HG03045 (cell line): ENCODE measurements around the gene NUAK1.

ENCODE experiments used
- ATAC-seq: cut with Tn5 transposase; IDR thresholded peaks from one replicate; pipeline ENCODE4 v1.9.1; 2021; ENCODE audit warnings: mild to moderate bottlenecking, moderate library complexity; ENCODE audit not compliant: unreplicated experiment

NUAK1 gene

GRCh38 chr12:106086696-106087095, 52.1 kb downstream of the NUAK1 start:
- no peak for ATAC-seq

GRCh38 chr12:106085213-106085612, 53.5 kb downstream of the NUAK1 start:
- no peak for ATAC-seq

GRCh38 chr12:106084759-106085158, 54.0 kb downstream of the NUAK1 start:
- ATAC-seq, result no peak

GRCh38 chr12:106084014-106084671, 54.6 kb downstream of the NUAK1 start:
- ATAC-seq, result no peak

- no peak for ATAC-seq
These were observed 56.3 kb downstream of the NUAK1 start for GRCh38 chr12:106082216-106083175.

DNA sequence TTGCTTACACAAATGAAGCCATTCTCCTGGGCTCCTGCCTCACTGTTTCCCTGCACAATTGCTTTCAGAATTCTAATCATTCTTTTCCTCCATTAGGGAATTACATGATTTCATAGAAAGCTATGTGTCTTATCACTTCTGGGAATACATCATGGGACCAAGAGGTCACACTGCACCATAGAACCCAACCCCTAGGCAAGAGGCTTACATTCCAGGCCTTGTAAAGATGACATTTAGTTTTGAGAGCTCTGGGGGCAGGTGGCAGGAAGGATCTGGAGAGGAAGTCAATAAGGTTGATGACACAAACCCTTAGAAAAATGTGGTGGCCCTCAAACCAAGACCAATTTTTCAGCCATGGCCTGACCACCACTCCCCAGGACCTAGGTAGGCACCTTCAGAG, 57.1 kb downstream of the NUAK1 start:
- ATAC-seq, result no peak

GRCh38 chr12:106080791-106081170, 58.0 kb downstream of the NUAK1 start:
- no peak for ATAC-seq

DNA sequence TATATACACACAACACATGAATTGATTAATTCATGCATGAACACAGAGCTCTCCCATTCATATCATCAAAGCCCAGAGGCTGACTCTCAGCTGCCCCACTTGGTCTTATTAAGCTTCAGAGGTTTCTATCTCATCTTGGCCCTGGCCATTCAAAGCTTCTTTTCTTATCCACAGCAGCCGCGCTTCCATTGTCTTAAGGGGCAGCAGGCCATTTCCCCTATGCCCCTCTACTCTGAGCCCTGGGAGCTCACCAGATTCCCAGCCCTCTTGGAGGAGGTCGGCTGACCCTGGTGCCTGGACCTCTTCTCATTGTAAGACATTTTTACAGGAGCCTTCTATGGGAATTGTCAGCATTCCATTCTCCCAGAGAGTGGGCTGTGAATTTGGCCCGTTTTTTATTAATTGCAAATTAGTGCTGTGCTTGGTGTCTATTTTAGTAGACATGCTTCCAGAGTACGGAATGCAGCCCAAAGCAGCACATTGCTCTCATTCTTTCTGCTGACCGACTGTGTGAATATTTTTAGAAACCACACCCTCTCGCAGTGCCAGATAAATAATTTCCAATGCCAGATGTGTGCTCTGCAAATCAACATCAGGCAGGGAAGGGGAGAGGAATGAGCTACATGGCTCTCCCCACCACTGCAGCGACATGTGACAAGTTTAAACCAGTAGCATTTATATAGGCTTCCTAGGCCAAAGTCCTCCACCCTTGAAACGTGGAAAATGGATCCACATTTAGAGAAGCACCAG, 58.5 kb downstream of the NUAK1 start:
- no peak for ATAC-seq

DNA sequence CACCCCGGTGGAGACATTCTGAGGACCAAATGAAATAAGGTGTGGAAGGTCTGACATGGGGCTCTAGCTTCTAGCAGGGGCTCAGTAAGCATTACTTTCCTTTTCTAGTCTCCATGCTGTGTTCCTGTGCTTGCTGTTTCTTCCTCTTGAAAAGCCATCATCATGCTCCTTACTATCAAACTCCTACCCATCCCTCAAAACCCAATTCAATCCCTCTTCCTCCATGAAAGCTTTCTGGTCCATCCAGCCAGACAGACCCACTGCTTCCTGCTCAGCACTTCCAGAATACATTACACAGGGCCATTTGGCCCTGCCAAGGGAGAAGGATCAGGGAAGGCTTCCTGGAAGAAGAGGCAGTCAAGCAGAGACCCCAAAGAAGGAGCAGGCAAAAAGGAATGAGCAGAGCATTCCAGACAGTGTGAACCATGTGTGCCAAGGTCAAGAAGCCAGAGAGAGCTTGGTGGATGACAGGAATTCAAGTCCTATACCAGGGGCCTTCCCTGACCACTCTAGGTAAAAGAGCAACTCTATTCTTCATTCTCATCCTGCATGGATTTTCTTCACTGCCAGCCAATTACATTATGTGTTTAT, 59.5 kb downstream of the NUAK1 start:
- no peak for ATAC-seq

- ATAC-seq, result no peak
These were observed 60.3 kb downstream of the NUAK1 start for GRCh38 chr12:106078358-106079010.

GRCh38 chr12:106074706-106075392, 63.9 kb downstream of the NUAK1 start:
- no peak for ATAC-seq

- ATAC-seq, result no peak
These were observed 64.4 kb downstream of the NUAK1 start for GRCh38 chr12:106074361-106074705.

- no peak for ATAC-seq
These were observed 65.6 kb downstream of the NUAK1 start for GRCh38 chr12:106073179-106073578.

GRCh38 chr12:106072751-106073150, 66.0 kb downstream of the NUAK1 start:
- no peak for ATAC-seq

- no peak for ATAC-seq
These were observed 67.1 kb downstream of the NUAK1 start for GRCh38 chr12:106071686-106072085.

DNA sequence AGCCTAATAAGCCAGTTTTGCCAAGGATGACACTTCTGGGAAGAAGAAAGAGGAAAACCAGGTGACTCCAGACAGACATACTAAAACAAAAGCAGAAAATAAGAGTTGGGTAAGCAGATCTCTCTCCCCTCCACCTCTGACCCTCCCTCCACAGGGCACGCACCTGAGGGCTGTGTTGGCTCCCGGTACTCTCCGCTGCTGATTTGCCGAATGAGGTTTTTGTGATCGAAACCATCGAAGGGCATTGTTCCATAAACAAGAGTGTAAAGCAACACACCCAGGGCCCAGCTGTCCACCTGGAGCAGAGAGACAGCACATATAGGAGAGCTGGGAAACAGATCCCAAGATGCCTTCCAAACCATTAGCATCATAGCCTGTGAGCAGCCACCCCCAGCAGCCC, 68.1 kb downstream of the NUAK1 start:
- ATAC-seq, result no peak

DNA sequence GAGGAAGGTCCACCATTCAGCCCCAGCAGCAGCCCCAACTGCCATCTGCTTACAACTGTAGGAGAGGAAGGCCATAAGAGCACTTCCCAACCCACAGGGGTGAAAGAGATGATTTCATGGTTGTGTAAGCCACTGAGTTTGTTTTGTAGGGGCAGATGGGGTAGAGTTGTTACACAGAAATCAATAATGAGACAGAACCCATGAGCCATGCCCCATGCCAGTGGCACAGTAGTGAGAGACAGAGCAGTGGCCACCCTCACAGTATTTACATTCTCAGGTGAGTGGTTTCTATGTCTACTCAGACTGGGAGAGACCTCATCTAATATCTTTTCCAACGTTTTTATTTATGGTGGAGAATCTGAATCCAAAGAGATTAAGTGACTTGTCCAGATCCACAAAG, 68.6 kb downstream of the NUAK1 start:
- ATAC-seq, result no peak

DNA sequence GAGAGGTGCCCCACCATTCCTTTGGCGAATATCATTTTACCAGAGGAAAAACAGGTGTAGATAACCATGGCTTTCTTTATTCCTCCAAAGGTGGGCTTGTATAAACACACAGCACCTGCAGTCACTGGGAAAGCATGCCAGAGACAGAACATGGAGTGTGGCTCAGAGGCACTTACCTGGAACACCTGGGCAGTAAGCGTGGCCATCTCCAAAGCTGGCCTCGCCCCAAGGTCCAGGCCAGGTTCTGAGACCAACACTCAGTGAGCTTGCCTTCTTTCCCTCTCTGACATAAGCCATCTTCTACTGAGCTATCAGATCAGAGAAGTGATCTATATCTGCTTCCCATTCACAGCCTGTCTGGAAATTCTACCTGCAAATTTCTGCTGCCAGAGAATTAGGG, 70.5 kb downstream of the NUAK1 start:
- no peak for ATAC-seq

GRCh38 chr12:106067606-106068205, 71.0 kb downstream of the NUAK1 start:
- ATAC-seq, result no peak
